DND-41 (cell line): Measurements from ENCODE around the gene PSMD14.
A peak's percentile ranks its signal among the peaks of the same experiment; 100 is the strongest.

Experiments used
- ATAC-seq: fragments of 200-7000 bp; cut with Tn5 transposase; 3 replicates; pipeline ENCODE4 v1.9.1; 2021; ENCODE audit warnings: low read depth; ENCODE audit not compliant: insufficient read depth
- DNase-seq: peaks from one replicate; pipeline ENCODE4 v3.0.0-alpha.2; 2020
- H2AFZ ChIP-seq: 2 replicates; pipeline ENCODE4 v1.6.0; 2012; ENCODE audit warnings: low read depth, low read length
- H3K27ac ChIP-seq: 2 replicates; pipeline ENCODE4 v1.5.1; 2012; ENCODE audit warnings: low read length, inconsistent platforms
- H3K27me3 ChIP-seq: fragments of 200-600 bp; sonication (generic); 2 replicates; pipeline ENCODE4 v1.6.0; 2012; ENCODE audit warnings: low read length, mild to moderate bottlenecking, inconsistent platforms; ENCODE audit not compliant: insufficient read depth, poor library complexity
- H3K36me3 ChIP-seq: 2 replicates; pipeline ENCODE4 v1.5.1; 2012; ENCODE audit warnings: low read length, inconsistent platforms; ENCODE audit not compliant: insufficient read depth
- H3K4me1 ChIP-seq: 2 replicates; pipeline ENCODE4 v1.5.1; 2012; ENCODE audit warnings: mild to moderate bottlenecking, low read length; ENCODE audit not compliant: insufficient read depth
- H3K4me2 ChIP-seq: 2 replicates; pipeline ENCODE4 v1.6.0; 2012; ENCODE audit warnings: mild to moderate bottlenecking, moderate library complexity, low read length, inconsistent platforms; ENCODE audit not compliant: insufficient read depth
- H3K4me3 ChIP-seq, 2 experiments: fragments of 200-600 bp in 1 of 2; shearing (Covaris generic) in 1 of 2; 2 replicates each; pipeline ENCODE4 v1.5.1; 2012 to 2016; ENCODE audit warnings: inconsistent platforms in 2 of 2, low read length in 2 of 2, mild to moderate bottlenecking in 2 of 2, low read depth in 1 of 2, moderate library complexity in 1 of 2
- H3K79me2 ChIP-seq: 2 replicates; pipeline ENCODE4 v1.6.0; 2012; ENCODE audit warnings: low read length, inconsistent platforms; ENCODE audit not compliant: insufficient read depth
- H3K9ac ChIP-seq: 2 replicates; pipeline ENCODE4 v1.6.0; 2012; ENCODE audit warnings: low read depth, mild to moderate bottlenecking, inconsistent platforms, low read length, moderate library complexity
- H3K9me3 ChIP-seq: 2 replicates; pipeline ENCODE4 v1.5.1; 2012; ENCODE audit warnings: low read length, moderate library complexity, mild to moderate bottlenecking, inconsistent platforms; ENCODE audit not compliant: insufficient read depth, severe bottlenecking
- H4K20me1 ChIP-seq: 2 replicates; pipeline ENCODE4 v1.6.0; 2012; ENCODE audit warnings: low read length; ENCODE audit not compliant: insufficient read depth
- CTCF ChIP-seq: IDR thresholded peaks from 2 replicates; pipeline ENCODE4 v1.5.1; 2012; ENCODE audit warnings: borderline replicate concordance, low read length, moderate library complexity, mild to moderate bottlenecking; ENCODE audit not compliant: poor library complexity, severe bottlenecking; ENCODE audit errors: extremely low read depth
- EZH2 ChIP-seq: IDR thresholded peaks from 3 replicates; pipeline ENCODE4 v1.6.1; 2012; ENCODE audit warnings: borderline replicate concordance, low read depth, mild to moderate bottlenecking, moderate library complexity, low read length, inconsistent platforms; ENCODE audit not compliant: severe bottlenecking

The PSMD14 gene

GRCh38 chr2:161283926-161284325 lies 24.3 kb upstream of the PSMD14 start:
- H3K4me1 ChIP-seq = peaks cover 17% of the 10 kb centered on the region
- TF ChIP-seq EZH2 (no peak), CTCF (no peak)
- no peaks in the 10 kb centered on the region for H3K27me3 ChIP-seq
- H3K9me3 ChIP-seq = peaks cover 2% of the 10 kb centered on the region
- 0 out of 2 replicates have a peak, but pooled peaks cover 3% of the 10 kb centered on the region for H4K20me1 ChIP-seq
- H3K27ac ChIP-seq = no peak overlapping the region
- H3K79me2 ChIP-seq = no peaks in the 10 kb centered on the region
- H3K9ac ChIP-seq = no peak overlapping the region
- ATAC-seq (no peak), DNase-seq (no peak)
- no peak overlapping the region for H3K4me2 ChIP-seq
- H2AFZ ChIP-seq = no peak overlapping the region
- H3K36me3 ChIP-seq = no peaks in the 10 kb centered on the region
- H3K4me3 ChIP-seq = no peak overlapping the region

DNA sequence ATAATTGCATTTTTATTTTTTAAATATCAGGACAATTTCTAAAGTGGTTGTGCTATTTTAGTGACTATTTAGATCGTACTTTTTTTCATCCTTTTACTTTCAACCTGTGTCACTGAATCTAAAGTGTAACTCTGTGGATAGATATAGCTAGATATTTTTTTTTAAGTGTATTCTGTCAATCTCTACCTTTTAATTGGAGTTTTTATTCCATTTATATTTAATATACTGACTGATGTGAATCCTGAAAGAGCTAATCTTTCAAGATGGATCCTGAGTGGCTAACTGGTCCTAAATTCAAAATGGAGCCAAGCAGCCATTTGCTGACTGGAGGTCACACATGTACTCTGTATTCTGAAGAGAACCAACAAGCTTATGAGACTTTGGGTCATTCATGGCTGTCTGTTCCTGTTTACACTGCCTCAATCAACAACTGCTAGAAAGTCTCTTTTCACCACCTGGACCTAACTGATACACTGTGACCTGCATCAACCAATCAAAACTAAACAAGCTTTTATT lies 4.6 kb upstream of the PSMD14 start:
- no peak overlapping the region for H3K4me2 ChIP-seq
- peaks cover 16% of the 10 kb centered on the region for H3K79me2 ChIP-seq
- no peaks in the 10 kb centered on the region for H4K20me1 ChIP-seq
- TF ChIP-seq CTCF = no peak
- TF ChIP-seq EZH2 = no peak
- no peaks in the 10 kb centered on the region for H3K27me3 ChIP-seq
- no peaks in the 10 kb centered on the region for H3K36me3 ChIP-seq
- ATAC-seq (no peak), DNase-seq (no peak)
- no peak overlapping the region for H3K4me3 ChIP-seq
- peaks cover 13% of the 10 kb centered on the region; the same call in 1 of the 2 replicates for H3K4me1 ChIP-seq
- H3K9ac ChIP-seq = no peak overlapping the region
- no peak overlapping the region for H2AFZ ChIP-seq
- H3K9me3 ChIP-seq = peaks cover 7% of the 10 kb centered on the region
- no peak overlapping the region for H3K27ac ChIP-seq

- Histone ChIP-seq H4K20me1 (peaks cover 6% of the 10 kb centered on the region; the same call in 1 of the 2 replicates), H3K36me3 (no peaks in the 10 kb centered on the region; the same call in 1 of the 2 replicates), H3K4me2 (peak overlapping the region; percentile 74), H3K27ac (no peak overlapping the region), H3K9me3 (peaks cover 7% of the 10 kb centered on the region), H3K27me3 (no peaks in the 10 kb centered on the region), H2AFZ (no peak overlapping the region), H3K4me3 (peak overlapping the region in 1 of 2 experiments; percentile 84; a peak in 3 of 4 replicates), H3K79me2 (peaks cover 49% of the 10 kb centered on the region), H3K9ac (peak overlapping the region; percentile 69), H3K4me1 (peaks cover 37% of the 10 kb centered on the region)
- ATAC-seq = no peak
- TF ChIP-seq CTCF (peak; percentile 28), EZH2 (no peak)
- no peak for DNase-seq
These were observed 1.3 kb upstream of the PSMD14 start for GRCh38 chr2:161306919-161307318.

- Histone ChIP-seq H4K20me1 (peaks cover 9% of the 10 kb centered on the region; the same call in 1 of the 2 replicates), H3K4me2 (peak overlapping the region; percentile 74), H3K9ac (peak overlapping the region; percentile 69), H3K27me3 (no peaks in the 10 kb centered on the region), H3K4me1 (peaks cover 39% of the 10 kb centered on the region), H3K79me2 (peaks cover 57% of the 10 kb centered on the region), H3K36me3 (peaks cover under 1% of the 10 kb centered on the region; the same call in 1 of the 2 replicates), H3K9me3 (peaks cover 7% of the 10 kb centered on the region), H3K4me3 (peak overlapping the region; percentile 79 to 84), H2AFZ (peak overlapping the region; percentile 92), H3K27ac (peak overlapping the region; percentile 92)
- ATAC-seq (no peak), DNase-seq (no peak)
- TF ChIP-seq EZH2 (no peak), CTCF (no peak)
These were observed 549 bp upstream of the PSMD14 start for GRCh38 chr2:161307676-161308075.
